K562 (cell line): ENCODE results near the gene PCF11. TPM values are rescaled to one million over a fixed set of nuclear protein-coding genes. Genes with fewer than 3 reads are reported as not detected.

ENCODE experiments used
- AFF4 ChIP-seq: sonication (generic); formaldehyde crosslinking; IDR thresholded peaks from 2 replicates; pipeline ENCODE4 v1.8.0; 2023; ENCODE audit warnings: mild to moderate bottlenecking, missing genetic modification reagents
- ATF3 ChIP-seq, 2 experiments: fragments of 450-650 bp in 1 of 2; sonication (generic) in 1 of 2; formaldehyde crosslinking in 1 of 2; IDR thresholded peaks in 1 of 2; conservative IDR thresholded peaks in 1 of 2; 2 replicates each; pipeline versions ENCODE4 v1.6.1 to v1.8.1; 2016 to 2023; ENCODE audit warnings: mild to moderate bottlenecking in 2 of 2, moderate library complexity in 2 of 2, inconsistent platforms in 1 of 2, missing genetic modification reagents in 1 of 2
- CBFA2T3 ChIP-seq: fragments of 450-650 bp; IDR thresholded peaks from 2 replicates; pipeline ENCODE4 v1.6.1; 2017
- CC2D1A ChIP-seq: fragments of 450-650 bp; IDR thresholded peaks from 2 replicates; pipeline ENCODE4 v1.6.1; 2017; ENCODE audit warnings: mild to moderate bottlenecking
- DLX4 ChIP-seq: fragments of 250-450 bp; sonication (Bioruptor Pico); IDR thresholded peaks from 2 replicates; pipeline ENCODE4 v1.6.1; 2021; ENCODE audit warnings: mild to moderate bottlenecking
- ELF4 ChIP-seq: fragments of 450-650 bp; formaldehyde crosslinking; IDR thresholded peaks from 2 replicates; pipeline ENCODE4 v1.4.0; 2022; ENCODE audit warnings: missing genetic modification characterization
- GATAD2A ChIP-seq: fragments of 450-650 bp; IDR thresholded peaks from 2 replicates; pipeline ENCODE4 v1.6.1; 2017
- HNRNPL ChIP-seq: fragments of 200-400 bp; formaldehyde crosslinking; IDR thresholded peaks from 2 replicates; pipeline ENCODE4 v1.6.1; 2017; ENCODE audit warnings: low read depth, mild to moderate bottlenecking, low read length
- JUND ChIP-seq, 2 experiments: IDR thresholded peaks; 2 replicates in 1 of 2; 3 replicates in 1 of 2; pipeline ENCODE4 v1.6.1; 2011; ENCODE audit warnings: borderline replicate concordance in 2 of 2, low read depth in 2 of 2, low read length in 2 of 2, improper control_type of control experiment in 1 of 2, missing biosample characterization in 1 of 2, missing genetic modification characterization in 1 of 2, missing genetic modification reagents in 1 of 2
- POLR2A ChIP-seq: fragments of 450-650 bp; conservative IDR thresholded peaks from 2 replicates; pipeline ENCODE4 v1.6.1; 2016
- PRDM10 ChIP-seq: fragments of 450-650 bp; IDR thresholded peaks from 2 replicates; pipeline ENCODE4 v1.6.1; 2018; ENCODE audit not compliant: partially characterized antibody
- SMAD4 ChIP-seq: fragments of 250-450 bp; sonication (Bioruptor Pico); conservative IDR thresholded peaks from 2 replicates; pipeline ENCODE4 v1.8.0; 2021; ENCODE audit warnings: inconsistent platforms, mild to moderate bottlenecking, moderate library complexity
- U2AF1 ChIP-seq: fragments of 200-400 bp; formaldehyde crosslinking; optimal IDR thresholded peaks from 2 replicates; pipeline ENCODE3; 2017; ENCODE audit warnings: mild to moderate bottlenecking, low read depth, low read length, moderate library complexity
- polyA plus RNA-seq, 8 experiments: library from polyadenylated mRNA; depleted of rRNA in 4 of 8; stranded (reverse) in 5 of 8; unstranded in 3 of 8; fragments of >200 nt; fragmentation: Nextera tagmentation in 2 of 8; fragmentation: Illumina TruSeq in 1 of 8; extraction: Ambion mirVana in 2 of 8; extraction: Trizol in 1 of 8; gene quantifications; 2 replicates each; pipeline versions ENCODE4 v1.2.1 to v1.2.3, GENCODE V29; 2011 to 2014; ENCODE audit warnings: inconsistent platforms in 1 of 8, missing spikeins in 1 of 8
- total RNA-seq, 7 experiments: library from RNA; depleted of rRNA in 6 of 7; stranded (reverse); fragments of >200 nt in 6 of 7; fragmentation: Illumina TruSeq in 2 of 7; extraction: Trizol in 2 of 7; gene quantifications; 2 replicates each; pipeline versions ENCODE4 v1.2.1 to v1.2.3, GENCODE V29; 2011 to 2021; ENCODE audit warnings: low replicate concordance in 1 of 7
- TF ChIP-seq, protein P1 (sequence below): fragments of 450-650 bp; formaldehyde crosslinking; IDR thresholded peaks from 2 replicates; pipeline ENCODE4 v1.4.0; 2022; ENCODE audit warnings: mild to moderate bottlenecking, moderate library complexity
- TF ChIP-seq, protein P2 (sequence below): sonication (generic); formaldehyde crosslinking; IDR thresholded peaks from 2 replicates; pipeline ENCODE4 v1.9.0; 2022; ENCODE audit warnings: mild to moderate bottlenecking, missing genetic modification reagents
- TF ChIP-seq, protein P3 (sequence below): IDR thresholded peaks from 2 replicates; pipeline ENCODE4 v1.6.1; 2011; ENCODE audit not compliant: insufficient read length; ENCODE audit errors: extremely low read depth

PCF11 gene
- total and polyA plus RNA-seq, 9 of the 15 experiments (the other 6 are each of a cell fraction or from before 2014, with no cell fraction given), result 9.3 to 91.6 (median 54.4) TPM

GRCh38 chr11:83156996-83157593, at the start of gene PCF11 (continued):
- no peak for TF ChIP-seq ATF3 (IDR thresholded peaks at IDR 0.05)
- no peak for TF ChIP-seq ATF3 (CRISPR knock-in tag; conservative IDR thresholded peaks at IDR 0.05)
- peak; percentile 70; the same call in 1 of the 2 replicates for TF ChIP-seq ELF4 (CRISPR knock-in tag)
- TF ChIP-seq, protein P1, sequence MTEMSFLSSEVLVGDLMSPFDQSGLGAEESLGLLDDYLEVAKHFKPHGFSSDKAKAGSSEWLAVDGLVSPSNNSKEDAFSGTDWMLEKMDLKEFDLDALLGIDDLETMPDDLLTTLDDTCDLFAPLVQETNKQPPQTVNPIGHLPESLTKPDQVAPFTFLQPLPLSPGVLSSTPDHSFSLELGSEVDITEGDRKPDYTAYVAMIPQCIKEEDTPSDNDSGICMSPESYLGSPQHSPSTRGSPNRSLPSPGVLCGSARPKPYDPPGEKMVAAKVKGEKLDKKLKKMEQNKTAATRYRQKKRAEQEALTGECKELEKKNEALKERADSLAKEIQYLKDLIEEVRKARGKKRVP (CRISPR knock-in tag), result no peak
- no peak for TF ChIP-seq GATAD2A
- TF ChIP-seq AFF4, result peak; percentile 96
- TF ChIP-seq HNRNPL, result no peak
- TF ChIP-seq JUND (IDR thresholded peaks at IDR 0.05; ENCODE audit: borderline replicate concordance, low read depth, low read length), result no peak
- TF ChIP-seq JUND (tag; IDR thresholded peaks at IDR 0.05; ENCODE audit: borderline replicate concordance, low read depth, low read length), result no peak
- no peak for TF ChIP-seq DLX4
- peak; percentile 83 for TF ChIP-seq SMAD4
- no peak for TF ChIP-seq PRDM10
- TF ChIP-seq CC2D1A, result no peak
- peak; percentile 99 for TF ChIP-seq POLR2A
- TF ChIP-seq U2AF1, result no peak
- TF ChIP-seq, protein P2, sequence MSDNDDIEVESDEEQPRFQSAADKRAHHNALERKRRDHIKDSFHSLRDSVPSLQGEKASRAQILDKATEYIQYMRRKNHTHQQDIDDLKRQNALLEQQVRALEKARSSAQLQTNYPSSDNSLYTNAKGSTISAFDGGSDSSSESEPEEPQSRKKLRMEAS (CRISPR knock-in tag), result no peak
- TF ChIP-seq CBFA2T3, result no peak
- TF ChIP-seq, protein P3, sequence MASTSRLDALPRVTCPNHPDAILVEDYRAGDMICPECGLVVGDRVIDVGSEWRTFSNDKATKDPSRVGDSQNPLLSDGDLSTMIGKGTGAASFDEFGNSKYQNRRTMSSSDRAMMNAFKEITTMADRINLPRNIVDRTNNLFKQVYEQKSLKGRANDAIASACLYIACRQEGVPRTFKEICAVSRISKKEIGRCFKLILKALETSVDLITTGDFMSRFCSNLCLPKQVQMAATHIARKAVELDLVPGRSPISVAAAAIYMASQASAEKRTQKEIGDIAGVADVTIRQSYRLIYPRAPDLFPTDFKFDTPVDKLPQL, result no peak
